ENCODE data around the gene ZNF554. TPM values are rescaled to one million over a fixed set of nuclear protein-coding genes. Genes with fewer than 3 reads are reported as not detected.
A peak's percentile ranks its signal among the peaks of the same experiment; 100 is the strongest.

ZNF554 gene
- total and polyA plus RNA-seq, 2 of the 8 experiments (the other 6 are each of a cell fraction or from before 2014, with no cell fraction given) = 1.8 to 5.7 TPM

GRCh38 chr19:2782936-2783780 is 36.5 kb upstream of the ZNF554 start, which contains the start of gene SGTA:
TSS of gene SGTA (minus strand) at chr19:2783273. CDS start at chr19:2769068, 14,205 bp downstream.
- Histone ChIP-seq H4K20me1 (replicated peaks in 1 of 2; ENCODE audit: control insufficient read depth in 1 of 2, insufficient read depth in 2 of 2, low read length in 2 of 2) (peaks cover 9 to 30% of the 10 kb centered on the region in 2 experiments), H3K18ac (ENCODE audit: extremely low read depth, low read length) (peak within 1 kb of the TSS; percentile 71), H3K4me2 (ENCODE audit: insufficient read depth in 1 of 2, low read depth in 2 of 2, low read length in 2 of 2) (peak within 1 kb of the TSS; percentile 75 to 80), H2BK12ac (ENCODE audit: low read depth, low read length) (peak within 1 kb of the TSS; percentile 18), H3K36me3 (ENCODE audit: control insufficient read depth in 2 of 4, insufficient read depth in 4 of 4, low read length in 3 of 4) (peaks cover 0 to 3% (median under 1%) of the 10 kb centered on the region in 4 experiments; a peak in 1 of 8 replicates), H2AFZ (ENCODE audit: low read length) (peak within 1 kb of the TSS; percentile 25; the same call in 1 of the 2 replicates), H2BK120ac (replicated peaks; ENCODE audit: low read depth, low read length) (no peak within 1 kb of the TSS), H3K9ac (replicated peaks in 1 of 4; ENCODE audit: extremely low read depth in 1 of 4, low read depth in 3 of 4, low read length in 3 of 4) (peak within 1 kb of the TSS; percentile 78 to 85 (median 82)), H4K91ac (replicated peaks; ENCODE audit: insufficient read length, low read length) (peak within 1 kb of the TSS; percentile 79), H2BK20ac (ENCODE audit: low read length) (no peak within 1 kb of the TSS), H2AK5ac (ENCODE audit: low read depth, low read length) (no peak within 1 kb of the TSS), H3K4ac (replicated peaks; ENCODE audit: insufficient read length, low read depth, low read length) (peak within 1 kb of the TSS; percentile 66), H2BK5ac (ENCODE audit: low read depth, low read length) (peak within 1 kb of the TSS; percentile 44; the same call in 1 of the 2 replicates), H3K4me3 (ENCODE audit: extremely low read depth in 1 of 4, insufficient read depth in 2 of 4, low read depth in 3 of 4, low read length in 4 of 4) (peak within 1 kb of the TSS; percentile 63 to 91 (median 86)), H4K5ac (ENCODE audit: insufficient read length, low read depth, low read length) (peak within 1 kb of the TSS; percentile 30), H3K27me3 (replicated peaks in 1 of 4; ENCODE audit: control insufficient read depth in 3 of 4, extremely low read depth in 1 of 4, insufficient read depth in 3 of 4, low read length in 3 of 4) (no peaks in the 10 kb centered on the region), H3K23ac (ENCODE audit: insufficient read length) (no peak within 1 kb of the TSS), H3K56ac (replicated peaks; ENCODE audit: insufficient read length, low read depth, low read length) (peak within 1 kb of the TSS; percentile 74), H2BK15ac (ENCODE audit: low read length) (no peak within 1 kb of the TSS), H3K14ac (ENCODE audit: insufficient read length) (no peak within 1 kb of the TSS), H3K79me2 (ENCODE audit: control insufficient read depth in 1 of 2, insufficient read depth in 2 of 2, low read length in 2 of 2) (peaks cover 51 to 74% of the 10 kb centered on the region in 2 experiments), H3K79me1 (ENCODE audit: low read depth, low read length) (peaks cover 9% of the 10 kb centered on the region; the same call in 1 of the 2 replicates), H4K8ac (ENCODE audit: extremely low read depth, insufficient read depth, low read length) (peak within 1 kb of the TSS; percentile 96), H3K9me3 (ENCODE audit: insufficient read depth in 2 of 2, low read depth in 1 of 2, low read length in 1 of 2) (no peaks in the 10 kb centered on the region), H3K4me1 (replicated peaks in 1 of 4; ENCODE audit: control insufficient read depth in 3 of 4, insufficient read depth in 4 of 4, low read length in 3 of 4) (peaks cover 0 to 6% (median 2%) of the 10 kb centered on the region in 4 experiments; a peak in 4 of 7 replicates), H3K23me2 (ENCODE audit: low read depth, low read length) (peaks cover 10% of the 10 kb centered on the region), H3K27ac (ENCODE audit: low read depth, low read length) (peak within 1 kb of the TSS; percentile 64)
- ChIA-PET POLR2A (ENCODE audit: partially characterized antibody) (interaction anchor here (0.6 to 1.8 kb wide), 5 partner anchors 14 to 356 kb away, joined by 3 to 7 read pairs (median 4); partner anchors contain the start of genes GADD45B and TIMM13), CTCF (ENCODE audit: partially characterized antibody) (interaction anchor here (0.7 to 0.9 kb wide), 3 partner anchors 64 to 844 kb away, joined by 3 read pairs; no protein-coding TSS in a partner anchor)
- WGBS, 2 experiments (ENCODE audit: extremely low coverage in 1 of 2, insufficient coverage in 1 of 2, insufficient read length in 1 of 2, insufficient replicate concordance in 2 of 2, low coverage in 1 of 2, low lambda C conversion rate in 2 of 2, missing lambda C conversion rate in 1 of 2) = 0% methylated on average over 65 of the region's 68 CpGs; no CpG with 5 or more reads in 1 of the 2 experiments
- DNase-seq (ENCODE audit: low read depth in 1 of 2, low spot score in 2 of 2) (peak; percentile 93 to 95), FAIRE-seq (peak; percentile 62)
- TF ChIP-seq E2F6 (IDR thresholded peaks at IDR 0.05) (peak; percentile 100), ASH2L (IDR thresholded peaks at IDR 0.05; ENCODE audit: low read length) (no peak), TBP (IDR thresholded peaks at IDR 0.05; ENCODE audit: low read depth, low read length) (peak; percentile 62; the same call in 1 of the 2 replicates), KDM4A (IDR thresholded peaks at IDR 0.05; ENCODE audit: low read depth, low read length, severe bottlenecking) (peak; percentile 86), CHD2 (IDR thresholded peaks at IDR 0.05; ENCODE audit: low read length) (no peak), EP300 (IDR thresholded peaks at IDR 0.05; ENCODE audit: borderline replicate concordance in 1 of 2, low read depth in 2 of 2, low read length in 2 of 2) (peak in 1 of 2 experiments; percentile 48; a peak in 1 of 3 replicates), SP1 (IDR thresholded peaks at IDR 0.05; ENCODE audit: low read depth, low read length) (peak; percentile 55; the same call in 1 of the 2 replicates), JUN (IDR thresholded peaks at IDR 0.05; ENCODE audit: low read depth, low read length) (no peak), SP2 (IDR thresholded peaks at IDR 0.05; ENCODE audit: low read length) (peak; percentile 21; the same call in 1 of the 2 replicates)
